HG02840 (cell line): ENCODE data around the gene CLDN14.

Experiments used
- ATAC-seq: cut with Tn5 transposase; IDR thresholded peaks from one replicate; pipeline ENCODE4 v1.9.1; 2021; ENCODE audit warnings: mild to moderate bottlenecking, moderate library complexity, moderate number of reproducible peaks; ENCODE audit not compliant: unreplicated experiment, low FRiP score

CLDN14 gene

GRCh38 chr21:36412916-36413315 lies 67.0 kb downstream of the CLDN14 start:
- no peak for ATAC-seq

DNA sequence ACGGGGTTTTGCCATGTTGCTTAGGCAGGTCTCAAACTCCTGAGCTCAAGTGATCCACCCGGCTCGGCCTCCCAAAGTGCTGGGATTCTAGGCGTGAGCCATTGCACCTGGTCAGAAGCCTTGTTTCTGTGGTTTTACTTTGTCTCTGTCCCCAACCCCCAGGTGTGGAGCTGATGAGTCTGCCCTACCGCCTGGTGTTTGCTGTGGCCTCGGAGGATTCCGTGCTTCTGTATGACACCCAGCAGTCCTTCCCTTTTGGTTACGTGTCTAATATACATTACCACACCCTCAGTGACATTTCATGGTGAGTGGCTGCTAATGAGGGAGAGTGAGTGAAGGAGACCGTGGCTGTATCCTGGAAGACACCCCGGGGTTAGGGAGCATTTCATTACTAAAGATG lies 68.6 kb downstream of the CLDN14 start:
- no peak for ATAC-seq
